DND-41 (cell line): ENCODE measurements around the gene USB1.

Source experiments
- EZH2 ChIP-seq: IDR thresholded peaks from 3 replicates; pipeline ENCODE4 v1.6.1; 2012; ENCODE audit warnings: borderline replicate concordance, low read depth, mild to moderate bottlenecking, moderate library complexity, low read length, inconsistent platforms; ENCODE audit not compliant: severe bottlenecking
- TF ChIP-seq, protein P1 (sequence below): IDR thresholded peaks from 2 replicates; pipeline ENCODE4 v1.5.1; 2012; ENCODE audit warnings: borderline replicate concordance, low read length, moderate library complexity, mild to moderate bottlenecking; ENCODE audit not compliant: poor library complexity, severe bottlenecking; ENCODE audit errors: extremely low read depth

GRCh38 chr16:58048494-58049231, 47.5 kb downstream of the USB1 start:
- TF ChIP-seq, protein P1, sequence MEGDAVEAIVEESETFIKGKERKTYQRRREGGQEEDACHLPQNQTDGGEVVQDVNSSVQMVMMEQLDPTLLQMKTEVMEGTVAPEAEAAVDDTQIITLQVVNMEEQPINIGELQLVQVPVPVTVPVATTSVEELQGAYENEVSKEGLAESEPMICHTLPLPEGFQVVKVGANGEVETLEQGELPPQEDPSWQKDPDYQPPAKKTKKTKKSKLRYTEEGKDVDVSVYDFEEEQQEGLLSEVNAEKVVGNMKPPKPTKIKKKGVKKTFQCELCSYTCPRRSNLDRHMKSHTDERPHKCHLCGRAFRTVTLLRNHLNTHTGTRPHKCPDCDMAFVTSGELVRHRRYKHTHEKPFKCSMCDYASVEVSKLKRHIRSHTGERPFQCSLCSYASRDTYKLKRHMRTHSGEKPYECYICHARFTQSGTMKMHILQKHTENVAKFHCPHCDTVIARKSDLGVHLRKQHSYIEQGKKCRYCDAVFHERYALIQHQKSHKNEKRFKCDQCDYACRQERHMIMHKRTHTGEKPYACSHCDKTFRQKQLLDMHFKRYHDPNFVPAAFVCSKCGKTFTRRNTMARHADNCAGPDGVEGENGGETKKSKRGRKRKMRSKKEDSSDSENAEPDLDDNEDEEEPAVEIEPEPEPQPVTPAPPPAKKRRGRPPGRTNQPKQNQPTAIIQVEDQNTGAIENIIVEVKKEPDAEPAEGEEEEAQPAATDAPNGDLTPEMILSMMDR = no peak
- no peak for TF ChIP-seq EZH2
